Measurements from ENCODE around the gene C1QTNF6.
"Not testable (repeated sequence)": the region's sequence is repeated elsewhere in the genome, so short reads cannot be mapped to it uniquely, and the experiment has no call there.

Gene C1QTNF6

GRCh38 chr22:37187891-37188761, at the start of gene C1QTNF6:
TSS of gene C1QTNF6 (minus strand) at chr22:37188247. CDS start at chr22:37188213, 34 bp downstream.
- no peak for DNase-seq

GRCh38 chr22:37235897-37236607, 48.0 kb upstream of the C1QTNF6 start:
- no peak for DNase-seq

- no peak for DNase-seq
Observed at GRCh38 chr22:37234736-37235711, 47.0 kb upstream of the C1QTNF6 start.

GRCh38 chr22:37233751-37234631, 45.9 kb upstream of the C1QTNF6 start:
- DNase-seq = no peak

- DNase-seq = not testable (repeated sequence)
Observed at GRCh38 chr22:37233371-37233750, 45.3 kb upstream of the C1QTNF6 start.

- DNase-seq = no peak
Observed at GRCh38 chr22:37232140-37232998, 44.3 kb upstream of the C1QTNF6 start.

- no peak for DNase-seq
Observed at GRCh38 chr22:37231406-37232139, 43.5 kb upstream of the C1QTNF6 start.

- no peak for DNase-seq
Observed at GRCh38 chr22:37230673-37231405, 42.8 kb upstream of the C1QTNF6 start.

GRCh38 chr22:37229805-37230672, 42.0 kb upstream of the C1QTNF6 start:
- no peak for DNase-seq

GRCh38 chr22:37229012-37229804, 41.2 kb upstream of the C1QTNF6 start:
- no peak for DNase-seq

- no peak for DNase-seq
Observed at GRCh38 chr22:37228106-37229011, 40.3 kb upstream of the C1QTNF6 start.

GRCh38 chr22:37226514-37226913, 38.5 kb upstream of the C1QTNF6 start:
- no peak for DNase-seq

- no peak for DNase-seq
Observed at GRCh38 chr22:37226087-37226486, 38.0 kb upstream of the C1QTNF6 start.

- no peak for DNase-seq
Observed at GRCh38 chr22:37225481-37225880, 37.4 kb upstream of the C1QTNF6 start.

- DNase-seq = no peak
Observed at GRCh38 chr22:37224757-37225420, 36.8 kb upstream of the C1QTNF6 start.
